NB4 (cell line): ENCODE measurements around the gene SEPHS2.

ENCODE experiments used
- CTCF ChIP-seq: IDR thresholded peaks from one replicate; pipeline ENCODE4 v1.5.1; 2012; ENCODE audit warnings: low read depth, low read length
- MYC ChIP-seq: IDR thresholded peaks from 2 replicates; pipeline ENCODE4 v1.6.1; 2011; ENCODE audit warnings: low read depth, low read length
- POLR2A ChIP-seq: IDR thresholded peaks from 2 replicates; pipeline ENCODE4 v1.6.1; 2011; ENCODE audit warnings: mild to moderate bottlenecking; ENCODE audit not compliant: insufficient read length; ENCODE audit errors: extremely low read depth

GRCh38 chr16:30429678-30430427, 15.8 kb downstream of the SEPHS2 start, which contains the start of gene DCTPP1:
- TF ChIP-seq CTCF = peak; percentile 77
- TF ChIP-seq POLR2A = peak; percentile 51
- peak; percentile 83; the same call in 1 of the 2 replicates for TF ChIP-seq MYC
